SK-N-SH (cell line): ENCODE measurements around the gene HPDL. TPM values are rescaled to one million over a fixed set of nuclear protein-coding genes. Genes with fewer than 3 reads are reported as not detected.

Experiments
- CTCF ChIA-PET: fragments of 300-600, 350-600 bp; formaldehyde crosslinking; extraction: SDS; loops from one replicate; lab custom pipeline; 2021; lab: Yijun Ruan, JAX
- POLR2A ChIA-PET: fragments of 350-600 bp; sonication (Branson Sonifier 250); formaldehyde crosslinking; extraction: SDS; loops from one replicate; lab custom pipeline; 2020; ENCODE audit warnings: antibody characterized with exemption, inconsistent platforms; lab: Yijun Ruan, JAX
- DNase-seq: peaks from one replicate; pipeline ENCODE4 v3.0.0; 2012
- H2AFZ ChIP-seq: fragments of 200-600 bp; sonication (generic); 2 replicates; pipeline ENCODE4 v1.8.1; 2016; ENCODE audit warnings: antibody characterized with exemption, mild to moderate bottlenecking, low read depth
- H3F3A ChIP-seq: fragments of 200-600 bp; sonication (generic); replicated peaks from 2 replicates; pipeline ENCODE3; 2016; ENCODE audit warnings: antibody characterized with exemption, mild to moderate bottlenecking; ENCODE audit not compliant: insufficient read depth
- H3K27ac ChIP-seq, 2 experiments: fragments of 200-500 bp in 1 of 2; fragments of 200-600 bp in 1 of 2; sonication (Bioruptor generic) in 1 of 2; sonication (generic), shearing (Covaris generic) in 1 of 2; 2 replicates each; pipeline versions ENCODE4 v1.5.1 to v1.6.1; 2014 to 2016; ENCODE audit warnings: low read depth in 2 of 2, inconsistent platforms in 1 of 2, low read length in 1 of 2, mild to moderate bottlenecking in 1 of 2, mixed read lengths in 1 of 2
- H3K27me3 ChIP-seq: fragments of 200-600 bp; sonication (generic), shearing (Covaris generic); 2 replicates; pipeline ENCODE4 v1.6.1; 2016; ENCODE audit warnings: mixed run types; ENCODE audit not compliant: insufficient read depth
- H3K36me3 ChIP-seq, 2 experiments: fragments of 200-500 bp in 1 of 2; fragments of 200-600 bp in 1 of 2; sonication (Bioruptor generic) in 1 of 2; sonication (generic) in 1 of 2; replicated peaks in 1 of 2; 2 replicates each; pipeline versions ENCODE3 to v1.5.1; 2014 to 2016; ENCODE audit warnings: low read length in 1 of 2, mild to moderate bottlenecking in 1 of 2; ENCODE audit not compliant: insufficient read depth in 2 of 2, control insufficient read depth in 1 of 2
- H3K4me1 ChIP-seq, 2 experiments: fragments of 200-500 bp in 1 of 2; fragments of 200-600 bp in 1 of 2; sonication (Bioruptor generic) in 1 of 2; sonication (generic), shearing (Covaris generic) in 1 of 2; 2 replicates each; pipeline versions ENCODE4 v1.5.1 to v1.6.1; 2014 to 2016; ENCODE audit warnings: low read depth in 1 of 2, low read length in 1 of 2, mixed run types in 1 of 2; ENCODE audit not compliant: insufficient read depth in 2 of 2, control insufficient read depth in 1 of 2
- H3K4me2 ChIP-seq: fragments of 200-600 bp; sonication (generic), shearing (Covaris generic); 2 replicates; pipeline ENCODE4 v1.6.1; 2017; ENCODE audit warnings: mixed run types
- H3K4me3 ChIP-seq, 2 experiments: fragments of 200-500 bp in 1 of 2; fragments of 200-600 bp in 1 of 2; sonication (Bioruptor generic) in 1 of 2; sonication (generic), shearing (Covaris generic) in 1 of 2; 2 replicates each; pipeline versions ENCODE4 v1.5.1 to v1.8.1; 2014 to 2016; ENCODE audit warnings: low read depth in 2 of 2, inconsistent platforms in 1 of 2, low read length in 1 of 2, mild to moderate bottlenecking in 1 of 2, mixed read lengths in 1 of 2, moderate library complexity in 1 of 2
- H3K79me2 ChIP-seq: fragments of 200-600 bp; sonication (generic); 2 replicates; pipeline ENCODE4 v1.8.1; 2017; ENCODE audit warnings: mild to moderate bottlenecking; ENCODE audit not compliant: insufficient read depth
- H3K9ac ChIP-seq: fragments of 200-600 bp; sonication (generic); 2 replicates; pipeline ENCODE4 v1.6.1; 2017; ENCODE audit warnings: mixed run types
- H3K9me2 ChIP-seq: fragments of 200-600 bp; sonication (generic); 2 replicates; pipeline ENCODE4 v1.6.1; 2017; ENCODE audit warnings: mixed run types
- H3K9me3 ChIP-seq: fragments of 200-600 bp; sonication (generic); 2 replicates; pipeline ENCODE4 v1.6.1; 2017; ENCODE audit warnings: mixed run types, mild to moderate bottlenecking, moderate library complexity
- H4K20me1 ChIP-seq: fragments of 200-600 bp; sonication (generic); 2 replicates; pipeline ENCODE4 v1.6.1; 2017; ENCODE audit warnings: mild to moderate bottlenecking, mixed run types; ENCODE audit not compliant: insufficient read depth
- EP300 ChIP-seq, 2 experiments: IDR thresholded peaks; 2 replicates each; pipeline versions ENCODE4 v1.4.0 to v1.6.1; 2012; ENCODE audit warnings: borderline replicate concordance in 1 of 2, low read depth in 1 of 2, low read length in 1 of 2
- FOSL2 ChIP-seq: IDR thresholded peaks from 2 replicates; pipeline ENCODE4 v1.4.0; 2012; ENCODE audit warnings: low read depth, mild to moderate bottlenecking, moderate library complexity, borderline replicate concordance
- FOXJ3 ChIP-seq: sonication (generic); formaldehyde crosslinking; IDR thresholded peaks from 2 replicates; pipeline ENCODE4 v1.5.1; 2020; ENCODE audit warnings: mild to moderate bottlenecking, missing genetic modification reagents
- GABPA ChIP-seq: IDR thresholded peaks from 2 replicates; pipeline ENCODE4 v1.4.0; 2012; ENCODE audit warnings: low read depth, mild to moderate bottlenecking
- NFIC ChIP-seq: IDR thresholded peaks from 2 replicates; pipeline ENCODE4 v1.4.0; 2012; ENCODE audit warnings: borderline replicate concordance
- POLR2AphosphoS5 ChIP-seq: IDR thresholded peaks from 2 replicates; pipeline ENCODE4 v1.6.1; 2012; ENCODE audit warnings: low read depth, low read length
- RAD21 ChIP-seq: IDR thresholded peaks from 2 replicates; pipeline ENCODE4 v1.6.1; 2012; ENCODE audit warnings: mild to moderate bottlenecking, low read length
- RFX5 ChIP-seq: IDR thresholded peaks from 2 replicates; pipeline ENCODE4 v1.6.1; 2012; ENCODE audit warnings: mild to moderate bottlenecking, improper control_type of control experiment, low read length
- SIN3A ChIP-seq: IDR thresholded peaks from 2 replicates; pipeline ENCODE4 v1.6.1; 2012; ENCODE audit warnings: low read depth, mild to moderate bottlenecking, low read length, moderate library complexity, borderline replicate concordance
- TAF1 ChIP-seq: IDR thresholded peaks from 2 replicates; pipeline ENCODE4 v1.6.1; 2012; ENCODE audit warnings: low read depth, mild to moderate bottlenecking, low read length, moderate library complexity, borderline replicate concordance
- WGBS: methylation state at CpG from one replicate; pipeline ENCODE4 v1.1.6; 2017; ENCODE audit warnings: low lambda C conversion rate; 5-methylcytosine and 5-hydroxymethylcytosine counted together
- polyA plus RNA-seq, 3 experiments: library from polyadenylated mRNA; depleted of rRNA; stranded (reverse); fragments of >200 nt; gene quantifications; 2 replicates each; pipeline ENCODE4 v1.2.3, GENCODE V29; 2012
- TF ChIP-seq, protein P1 (sequence below): fragments of 200-600 bp; sonication (generic); IDR thresholded peaks from 2 replicates; pipeline ENCODE4 v1.6.1; 2017; ENCODE audit warnings: antibody characterized with exemption, mild to moderate bottlenecking, moderate library complexity
- TF ChIP-seq, protein P2 (sequence below): IDR thresholded peaks from 2 replicates; pipeline ENCODE4 v1.4.0; 2012; ENCODE audit warnings: low read depth, borderline replicate concordance
- TF ChIP-seq, protein P3 (sequence below): IDR thresholded peaks from 2 replicates; pipeline ENCODE4 v1.4.0; 2012; ENCODE audit warnings: low read depth, borderline replicate concordance

Gene HPDL
- polyA plus RNA-seq, 1 of the 3 experiments (the other 2 are of a cell fraction): 0.25 TPM

DNA sequence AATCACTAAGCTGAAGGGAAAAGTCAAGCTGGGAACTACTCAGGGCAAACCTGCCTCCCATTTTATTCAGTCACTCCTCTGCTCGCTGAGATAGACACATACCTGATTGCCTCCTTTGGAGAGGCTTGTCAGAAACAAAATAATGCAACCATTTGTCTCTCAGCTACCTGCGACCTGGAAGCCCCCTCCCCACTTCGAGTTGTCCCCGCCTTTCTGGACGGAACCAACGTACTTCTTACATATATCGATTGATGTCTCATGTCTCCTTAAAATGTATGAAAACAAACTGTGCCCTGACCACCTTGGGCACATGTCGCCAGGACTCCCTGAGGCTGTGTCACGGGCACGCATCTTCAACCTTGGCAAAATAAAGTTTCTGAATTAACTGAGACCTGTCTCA is 21.5 kb upstream of the HPDL start:
- Histone ChIP-seq H3K4me3 (no peak overlapping the region), H3K27me3 (no peaks in the 10 kb centered on the region), H3K79me2 (no peaks in the 10 kb centered on the region), H2AFZ (no peak overlapping the region), H3K9ac (no peak overlapping the region), H3K9me2 (no peaks in the 10 kb centered on the region), H4K20me1 (no peaks in the 10 kb centered on the region), H3K9me3 (no peaks in the 10 kb centered on the region), H3K4me2 (no peak overlapping the region), H3F3A (peaks cover 10% of the 10 kb centered on the region), H3K4me1 (peaks cover 0 to 12% of the 10 kb centered on the region in 2 experiments; a peak in 1 of 4 replicates), H3K27ac (no peak overlapping the region), H3K36me3 (no peaks in the 10 kb centered on the region)
- ChIA-PET POLR2A (interaction anchor here (0.7 to 1.5 kb wide), 3 partner anchors 21 to 217 kb away, joined by 3 to 10 read pairs (median 3); partner anchors contain the start of genes HPDL, MUTYH, PRDX1 and TOE1), CTCF (interaction anchor here (1.9 to 14.7 kb wide), 3 partner anchors 23 to 289 kb away, joined by 5 to 470 read pairs (median 8); partner anchors contain the start of genes HECTD3, MUTYH and UROD)
- WGBS: 92% methylated on average over 10 of the region's 10 CpGs
- TF ChIP-seq, protein P1, sequence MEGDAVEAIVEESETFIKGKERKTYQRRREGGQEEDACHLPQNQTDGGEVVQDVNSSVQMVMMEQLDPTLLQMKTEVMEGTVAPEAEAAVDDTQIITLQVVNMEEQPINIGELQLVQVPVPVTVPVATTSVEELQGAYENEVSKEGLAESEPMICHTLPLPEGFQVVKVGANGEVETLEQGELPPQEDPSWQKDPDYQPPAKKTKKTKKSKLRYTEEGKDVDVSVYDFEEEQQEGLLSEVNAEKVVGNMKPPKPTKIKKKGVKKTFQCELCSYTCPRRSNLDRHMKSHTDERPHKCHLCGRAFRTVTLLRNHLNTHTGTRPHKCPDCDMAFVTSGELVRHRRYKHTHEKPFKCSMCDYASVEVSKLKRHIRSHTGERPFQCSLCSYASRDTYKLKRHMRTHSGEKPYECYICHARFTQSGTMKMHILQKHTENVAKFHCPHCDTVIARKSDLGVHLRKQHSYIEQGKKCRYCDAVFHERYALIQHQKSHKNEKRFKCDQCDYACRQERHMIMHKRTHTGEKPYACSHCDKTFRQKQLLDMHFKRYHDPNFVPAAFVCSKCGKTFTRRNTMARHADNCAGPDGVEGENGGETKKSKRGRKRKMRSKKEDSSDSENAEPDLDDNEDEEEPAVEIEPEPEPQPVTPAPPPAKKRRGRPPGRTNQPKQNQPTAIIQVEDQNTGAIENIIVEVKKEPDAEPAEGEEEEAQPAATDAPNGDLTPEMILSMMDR: no peak
- no peak for TF ChIP-seq GABPA
- no peak for TF ChIP-seq TAF1
- no peak for TF ChIP-seq NFIC
- no peak for TF ChIP-seq RAD21
- TF ChIP-seq FOSL2: no peak
- TF ChIP-seq FOXJ3 (CRISPR knock-in tag): no peak
- no peak for TF ChIP-seq POLR2AphosphoS5
- TF ChIP-seq RFX5: no peak
- TF ChIP-seq, protein P2, sequence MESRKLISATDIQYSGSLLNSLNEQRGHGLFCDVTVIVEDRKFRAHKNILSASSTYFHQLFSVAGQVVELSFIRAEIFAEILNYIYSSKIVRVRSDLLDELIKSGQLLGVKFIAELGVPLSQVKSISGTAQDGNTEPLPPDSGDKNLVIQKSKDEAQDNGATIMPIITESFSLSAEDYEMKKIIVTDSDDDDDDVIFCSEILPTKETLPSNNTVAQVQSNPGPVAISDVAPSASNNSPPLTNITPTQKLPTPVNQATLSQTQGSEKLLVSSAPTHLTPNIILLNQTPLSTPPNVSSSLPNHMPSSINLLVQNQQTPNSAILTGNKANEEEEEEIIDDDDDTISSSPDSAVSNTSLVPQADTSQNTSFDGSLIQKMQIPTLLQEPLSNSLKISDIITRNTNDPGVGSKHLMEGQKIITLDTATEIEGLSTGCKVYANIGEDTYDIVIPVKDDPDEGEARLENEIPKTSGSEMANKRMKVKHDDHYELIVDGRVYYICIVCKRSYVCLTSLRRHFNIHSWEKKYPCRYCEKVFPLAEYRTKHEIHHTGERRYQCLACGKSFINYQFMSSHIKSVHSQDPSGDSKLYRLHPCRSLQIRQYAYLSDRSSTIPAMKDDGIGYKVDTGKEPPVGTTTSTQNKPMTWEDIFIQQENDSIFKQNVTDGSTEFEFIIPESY: no peak
- no peak for TF ChIP-seq EP300 (IDR thresholded peaks at IDR 0.05; ENCODE audit: borderline replicate concordance in 1 of 2, low read depth in 1 of 2, low read length in 1 of 2)
- no peak for TF ChIP-seq SIN3A
- TF ChIP-seq, protein P3, sequence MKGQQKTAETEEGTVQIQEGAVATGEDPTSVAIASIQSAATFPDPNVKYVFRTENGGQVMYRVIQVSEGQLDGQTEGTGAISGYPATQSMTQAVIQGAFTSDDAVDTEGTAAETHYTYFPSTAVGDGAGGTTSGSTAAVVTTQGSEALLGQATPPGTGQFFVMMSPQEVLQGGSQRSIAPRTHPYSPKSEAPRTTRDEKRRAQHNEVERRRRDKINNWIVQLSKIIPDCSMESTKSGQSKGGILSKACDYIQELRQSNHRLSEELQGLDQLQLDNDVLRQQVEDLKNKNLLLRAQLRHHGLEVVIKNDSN: no peak
- DNase-seq: no peak
